ENCODE measurements around the gene SPTBN4.

DNA sequence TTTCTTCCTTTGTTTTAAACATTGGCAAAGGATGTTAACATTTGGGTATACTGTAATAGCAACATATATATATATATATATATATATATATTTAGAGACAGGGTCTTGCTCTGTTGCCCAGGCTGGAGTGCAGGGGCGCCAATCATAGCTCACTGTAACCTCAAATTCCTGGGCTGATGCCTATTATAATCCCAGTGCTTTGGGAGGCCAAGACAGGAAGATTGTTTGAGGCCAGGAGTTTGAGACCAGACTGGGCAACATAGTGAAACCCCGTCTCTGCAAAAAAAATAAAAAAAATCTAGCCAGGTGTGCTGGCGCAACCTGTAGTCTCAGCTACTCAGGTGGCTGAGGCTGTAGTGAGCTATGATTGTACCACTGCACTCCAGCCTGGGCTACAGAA, 6.6 kb upstream of the SPTBN4 start:
- TF ChIP-seq, protein P1, sequence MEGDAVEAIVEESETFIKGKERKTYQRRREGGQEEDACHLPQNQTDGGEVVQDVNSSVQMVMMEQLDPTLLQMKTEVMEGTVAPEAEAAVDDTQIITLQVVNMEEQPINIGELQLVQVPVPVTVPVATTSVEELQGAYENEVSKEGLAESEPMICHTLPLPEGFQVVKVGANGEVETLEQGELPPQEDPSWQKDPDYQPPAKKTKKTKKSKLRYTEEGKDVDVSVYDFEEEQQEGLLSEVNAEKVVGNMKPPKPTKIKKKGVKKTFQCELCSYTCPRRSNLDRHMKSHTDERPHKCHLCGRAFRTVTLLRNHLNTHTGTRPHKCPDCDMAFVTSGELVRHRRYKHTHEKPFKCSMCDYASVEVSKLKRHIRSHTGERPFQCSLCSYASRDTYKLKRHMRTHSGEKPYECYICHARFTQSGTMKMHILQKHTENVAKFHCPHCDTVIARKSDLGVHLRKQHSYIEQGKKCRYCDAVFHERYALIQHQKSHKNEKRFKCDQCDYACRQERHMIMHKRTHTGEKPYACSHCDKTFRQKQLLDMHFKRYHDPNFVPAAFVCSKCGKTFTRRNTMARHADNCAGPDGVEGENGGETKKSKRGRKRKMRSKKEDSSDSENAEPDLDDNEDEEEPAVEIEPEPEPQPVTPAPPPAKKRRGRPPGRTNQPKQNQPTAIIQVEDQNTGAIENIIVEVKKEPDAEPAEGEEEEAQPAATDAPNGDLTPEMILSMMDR (IDR thresholded peaks at IDR 0.05): no peak
- TF ChIP-seq EP300 (IDR thresholded peaks at IDR 0.05) (no peak), POLR2A (IDR thresholded peaks at IDR 0.05) (no peak)
